Right forelimb (tissue), 1 donor: ENCODE data around the gene CRKL.
A peak's percentile ranks its signal among the peaks of the same experiment; 100 is the strongest.
"Not testable (repeated sequence)": the region's sequence is repeated elsewhere in the genome, so short reads cannot be mapped to it uniquely, and the experiment has no call there.

ENCODE experiments used
- DNase-seq: peaks from one replicate; pipeline ENCODE4 v3.0.0-alpha.2; 2018

The CRKL gene

DNA sequence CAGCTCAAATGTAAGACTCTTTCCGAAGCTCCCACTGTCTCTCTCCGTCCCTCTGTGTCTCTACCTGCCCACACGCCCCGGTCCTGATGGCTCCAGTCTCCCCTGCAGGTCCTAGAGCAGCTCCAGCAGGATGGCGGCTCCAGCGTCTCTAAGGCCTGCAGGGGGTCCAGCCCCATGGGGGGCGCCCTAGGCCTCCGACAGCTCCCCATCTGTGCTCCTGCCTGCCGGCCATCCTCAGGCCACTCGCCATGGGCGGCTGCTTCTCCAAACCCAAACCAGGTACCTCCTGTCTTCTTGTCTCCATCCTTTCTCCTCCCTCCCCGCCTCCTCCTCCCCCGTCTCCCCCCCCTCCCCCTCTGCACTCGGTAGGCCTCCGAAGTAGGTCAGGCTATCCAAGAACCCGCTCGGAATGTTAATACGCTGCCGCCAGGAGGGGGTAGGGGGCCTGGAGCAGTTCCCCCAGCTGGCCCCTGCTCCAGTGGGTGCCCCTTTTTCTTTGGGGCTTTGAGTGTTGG, 50.5 kb downstream of the CRKL start:
- no peak for DNase-seq

- no peak for DNase-seq
Measured at GRCh38 chr22:20968281-20968977, 51.2 kb downstream of the CRKL start.

DNA sequence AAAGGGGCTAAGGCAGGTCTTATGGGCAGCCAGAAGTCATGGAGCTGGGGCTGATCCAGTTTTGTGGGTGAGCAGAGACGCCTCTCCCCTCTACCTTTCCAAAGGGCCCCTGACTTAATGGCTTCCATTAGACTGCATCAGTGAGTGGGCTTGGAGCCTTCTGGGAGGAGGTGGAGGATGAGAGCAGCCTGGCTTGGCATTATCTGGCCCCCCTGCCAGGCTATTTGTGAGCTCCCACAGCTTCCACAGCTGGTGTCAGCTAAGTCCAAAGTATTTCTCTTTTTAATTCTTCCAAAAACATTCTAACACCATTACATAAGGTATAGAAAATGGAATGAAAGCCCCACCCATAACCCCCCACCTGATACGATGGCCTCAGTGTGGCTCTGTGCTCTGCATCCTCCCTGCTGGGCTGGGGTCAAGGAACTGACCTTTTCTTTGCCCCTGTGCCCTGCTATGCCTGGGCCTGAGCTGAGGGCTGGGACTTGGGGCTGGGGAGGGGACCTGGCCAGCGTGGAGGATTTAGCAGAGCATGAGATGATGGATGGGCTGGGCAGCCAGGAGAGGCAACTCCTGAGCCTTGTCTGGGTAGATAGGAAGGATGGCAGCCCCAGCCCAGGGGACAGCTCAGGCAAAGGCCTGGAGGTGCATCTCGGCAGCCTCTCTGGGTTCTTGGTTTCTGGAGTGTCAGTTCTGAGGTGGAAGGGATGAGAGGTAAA, 53.9 kb downstream of the CRKL start:
- DNase-seq = no peak

- not testable (repeated sequence) for DNase-seq
Measured at GRCh38 chr22:20972014-20972694, 54.9 kb downstream of the CRKL start.

DNA sequence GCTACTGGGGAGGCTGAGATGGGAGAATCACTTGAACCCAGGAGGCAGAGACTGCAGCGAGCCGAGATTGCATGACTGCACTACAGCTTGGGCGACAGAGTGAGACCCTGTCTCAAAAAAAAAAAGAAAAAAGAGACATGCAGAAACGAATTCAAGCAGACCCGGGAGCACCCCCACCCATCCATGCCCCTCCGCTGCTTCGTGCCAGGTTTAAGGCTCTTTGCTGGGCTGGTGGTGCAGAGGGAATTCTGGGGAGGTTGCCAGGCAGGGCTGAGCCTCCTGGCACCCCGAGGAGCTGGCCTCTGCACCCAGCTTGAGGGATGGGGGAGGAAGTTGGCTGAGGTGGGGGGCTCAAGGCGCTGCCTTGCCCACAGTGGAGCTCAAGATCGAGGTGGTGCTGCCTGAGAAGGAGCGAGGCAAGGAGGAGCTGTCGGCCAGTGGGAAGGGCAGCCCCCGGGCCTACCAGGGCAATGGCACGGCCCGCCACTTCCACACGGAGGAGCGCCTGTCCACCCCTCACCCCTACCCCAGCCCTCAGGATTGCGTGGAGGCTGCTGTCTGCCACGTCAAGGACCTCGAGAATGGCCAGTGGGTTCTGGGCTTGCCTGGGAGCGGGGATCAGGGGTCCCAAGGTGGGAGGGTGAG, 55.8 kb downstream of the CRKL start:
- DNase-seq = no peak

GRCh38 chr22:20973634-20974286, 56.6 kb downstream of the CRKL start:
- DNase-seq = no peak

DNA sequence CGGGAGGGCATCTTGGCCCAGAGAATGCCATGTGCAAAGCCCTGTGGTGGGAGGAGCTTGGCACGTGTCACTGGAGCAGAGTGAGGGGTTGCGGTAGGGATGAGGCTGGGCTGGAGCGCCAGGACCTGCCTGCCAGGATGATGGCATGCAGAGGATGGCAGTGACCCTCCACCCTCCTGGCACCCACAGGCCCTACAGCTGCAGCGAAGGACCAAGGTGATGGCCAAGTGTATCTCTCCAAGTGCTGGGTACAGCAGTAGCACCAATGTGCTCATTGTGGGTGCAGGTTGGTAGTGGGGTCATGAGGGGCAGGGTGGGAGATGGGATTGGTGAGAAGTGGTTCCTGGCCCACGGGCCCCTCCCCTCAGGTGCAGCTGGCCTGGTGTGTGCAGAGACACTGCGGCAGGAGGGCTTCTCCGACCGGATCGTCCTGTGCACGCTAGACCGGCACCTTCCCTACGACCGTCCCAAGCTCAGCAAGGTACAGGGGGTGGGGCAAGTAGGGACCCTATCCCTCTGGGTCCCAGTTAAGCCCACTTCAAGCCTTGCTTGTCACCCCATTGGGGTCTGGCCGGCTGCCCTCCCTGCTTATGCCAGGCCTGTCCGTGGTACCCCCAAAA, 57.2 kb downstream of the CRKL start:
- no peak for DNase-seq

- DNase-seq = no peak
Measured at GRCh38 chr22:20975541-20976290, 58.5 kb downstream of the CRKL start.

GRCh38 chr22:20976291-20976877, 59.2 kb downstream of the CRKL start:
- no peak for DNase-seq

GRCh38 chr22:20977019-20977418, 59.8 kb downstream of the CRKL start:
- no peak for DNase-seq

- no peak for DNase-seq
Measured at GRCh38 chr22:20977516-20978170, 60.4 kb downstream of the CRKL start.

DNA sequence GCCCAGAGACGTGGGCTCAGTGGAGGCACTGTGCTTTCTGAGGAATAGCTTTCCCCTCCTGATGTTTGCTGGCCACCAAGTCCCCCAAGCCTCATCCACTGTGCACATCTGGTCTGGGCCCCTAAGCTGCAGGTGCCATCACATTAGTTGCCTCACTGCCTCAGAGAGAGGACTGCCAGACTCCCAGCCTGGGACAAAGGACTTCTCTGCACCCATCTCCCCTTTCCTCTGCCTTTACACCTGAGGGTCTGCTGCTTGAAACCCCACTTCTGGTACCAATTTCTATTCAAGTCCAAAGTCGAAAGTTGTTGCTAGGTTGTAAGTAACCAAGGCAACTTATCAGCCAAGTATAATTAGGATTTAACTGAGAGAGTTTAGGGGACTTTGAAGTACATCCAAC, 61.2 kb downstream of the CRKL start:
- DNase-seq = no peak

DNA sequence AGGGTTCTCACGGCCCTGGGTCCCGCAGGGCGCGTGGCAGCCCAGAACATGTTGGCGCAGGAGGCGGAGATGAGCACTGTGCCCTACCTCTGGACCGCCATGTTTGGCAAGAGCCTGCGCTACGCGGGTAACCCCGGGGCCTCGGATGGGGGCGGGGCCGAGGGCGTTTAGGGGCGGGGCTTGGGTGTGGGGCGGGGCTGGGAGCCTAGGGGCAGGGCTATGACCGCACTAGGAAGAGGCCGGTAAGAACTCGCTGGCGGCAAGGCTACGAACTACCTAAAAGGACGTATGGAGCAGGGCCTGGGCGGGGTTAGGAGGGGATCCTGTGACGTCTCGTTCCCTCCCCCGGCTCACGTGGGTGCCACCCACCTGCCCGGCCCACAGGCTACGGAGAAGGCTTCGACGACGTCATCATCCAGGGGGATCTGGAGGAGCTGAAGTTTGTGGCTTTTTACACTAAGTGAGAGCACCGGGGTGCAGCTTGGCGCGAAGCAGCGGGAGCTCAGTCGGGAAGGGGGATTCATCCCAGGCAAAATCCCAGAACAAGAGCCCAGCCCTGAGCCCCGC, 62.1 kb downstream of the CRKL start:
- DNase-seq = no peak

- DNase-seq = no peak
Measured at GRCh38 chr22:20979940-20980453, 62.8 kb downstream of the CRKL start.

DNA sequence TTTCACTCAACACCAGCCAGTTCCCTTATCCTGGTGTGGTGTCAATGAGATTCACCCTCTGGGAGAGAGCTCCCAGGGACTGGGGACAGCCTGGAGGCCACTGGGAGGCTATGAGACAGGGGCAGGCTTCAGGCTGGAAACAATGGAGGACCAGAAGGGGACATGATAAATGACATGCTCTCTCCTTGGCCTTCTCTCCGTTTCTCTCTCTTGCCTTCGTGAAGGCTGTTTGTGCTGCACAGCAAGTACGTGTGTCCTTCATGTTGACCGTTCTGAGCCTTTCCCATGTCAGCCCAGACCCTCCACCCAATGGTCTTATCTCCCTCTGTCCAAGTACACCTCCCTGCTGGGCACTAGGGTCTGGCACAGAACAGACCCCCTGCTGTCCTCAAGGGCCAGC, 63.3 kb downstream of the CRKL start:
- no peak for DNase-seq

DNA sequence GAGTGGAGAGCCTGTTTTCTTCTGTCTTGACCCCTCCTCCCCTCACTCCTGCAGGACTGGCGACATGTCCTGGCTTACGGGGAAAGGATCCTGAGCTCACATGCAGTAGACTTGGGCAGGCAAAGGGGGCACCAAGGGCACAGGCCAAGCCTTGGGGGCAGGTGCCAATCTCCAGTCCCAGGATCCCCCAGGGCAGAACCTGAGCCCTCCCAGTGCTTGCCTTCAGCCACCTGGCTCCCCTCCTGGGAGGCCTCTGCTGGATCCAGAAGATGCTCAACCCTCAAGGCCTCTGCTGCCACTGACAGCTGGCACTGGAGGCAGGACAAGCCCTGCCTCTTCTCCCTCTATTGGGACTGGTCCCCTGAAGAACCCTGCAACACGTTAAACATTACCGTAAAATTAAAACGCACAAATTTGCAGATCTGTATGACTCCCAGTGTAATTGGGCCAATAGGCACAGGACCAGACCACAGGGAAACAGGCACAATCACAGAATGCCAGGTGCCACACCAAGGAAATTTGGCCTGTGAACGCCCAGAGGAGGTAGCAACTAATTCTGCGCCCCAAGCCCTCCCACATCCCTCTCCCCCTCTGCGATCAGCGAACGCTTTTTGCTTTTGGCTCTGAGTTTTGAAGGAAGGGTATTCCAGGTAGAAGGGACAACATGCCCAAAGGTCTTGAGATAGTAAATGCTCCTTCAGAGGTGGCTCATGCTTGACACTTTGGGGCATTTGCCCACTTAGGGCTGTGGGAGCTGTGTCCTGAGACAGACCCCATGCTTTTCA, 63.9 kb downstream of the CRKL start:
- DNase-seq = no peak

- peak; percentile 90 for DNase-seq
Measured at GRCh38 chr22:20981787-20982562, 64.8 kb downstream of the CRKL start, which contains the start of gene LZTR1. Gene LZTR1 (plus strand): TSS chr22:20982297. CDS start chr22:20982372, 75 bp downstream.

GRCh38 chr22:20982563-20982882, 65.3 kb downstream of the CRKL start:
- no peak for DNase-seq
